Frontal cortex (tissue), 4 donors: Measurements from ENCODE around the gene CD83. TPM values are rescaled to one million over a fixed set of nuclear protein-coding genes. Genes with fewer than 3 reads are reported as not detected.

Source experiments
- DNase-seq, 2 donors: peaks; one replicate each; pipeline ENCODE4 v3.0.0; 2012; ENCODE audit warnings: low spot score in 2 of 2
- FAIRE-seq: peaks from 2 replicates; lab custom pipeline; 2012; peaks lifted over from hg19 to GRCh38; lab: Jason Lieb, UNC
- total RNA-seq: library from RNA; depleted of rRNA; stranded (reverse); fragments of >200 nt; gene quantifications from one replicate; pipeline ENCODE4 v1.2.3, GENCODE V29; 2014
- donor health status: control.
- donor health status: control.
- donor health status: control.

The CD83 gene
- total RNA-seq, 1 donor from 2014 or later: 23.6 TPM

GRCh38 chr6:14120546-14120945, 3.0 kb downstream of the CD83 start:
- FAIRE-seq: no peak
- DNase-seq: no peak

DNA sequence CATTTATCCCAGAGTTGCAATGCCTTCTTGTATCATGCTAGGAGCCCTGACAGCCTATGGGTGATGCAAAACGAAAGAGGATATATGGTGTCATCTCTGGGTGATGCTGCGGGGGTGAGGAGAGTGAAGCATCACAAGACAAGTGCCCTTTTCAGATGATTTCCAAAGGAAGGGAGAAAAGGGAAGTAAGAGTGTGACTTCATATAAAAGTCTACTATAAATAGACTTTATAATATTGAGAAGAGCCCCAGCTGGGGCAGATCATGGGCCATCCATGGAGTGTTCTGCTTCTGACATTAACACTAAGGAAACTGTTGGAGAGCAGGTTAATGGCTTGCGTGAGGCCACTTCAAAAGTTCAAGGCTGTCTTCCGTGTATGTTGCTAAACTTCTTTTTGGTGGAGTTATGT, 4.4 kb downstream of the CD83 start:
- DNase-seq: no peak
- FAIRE-seq: no peak

DNA sequence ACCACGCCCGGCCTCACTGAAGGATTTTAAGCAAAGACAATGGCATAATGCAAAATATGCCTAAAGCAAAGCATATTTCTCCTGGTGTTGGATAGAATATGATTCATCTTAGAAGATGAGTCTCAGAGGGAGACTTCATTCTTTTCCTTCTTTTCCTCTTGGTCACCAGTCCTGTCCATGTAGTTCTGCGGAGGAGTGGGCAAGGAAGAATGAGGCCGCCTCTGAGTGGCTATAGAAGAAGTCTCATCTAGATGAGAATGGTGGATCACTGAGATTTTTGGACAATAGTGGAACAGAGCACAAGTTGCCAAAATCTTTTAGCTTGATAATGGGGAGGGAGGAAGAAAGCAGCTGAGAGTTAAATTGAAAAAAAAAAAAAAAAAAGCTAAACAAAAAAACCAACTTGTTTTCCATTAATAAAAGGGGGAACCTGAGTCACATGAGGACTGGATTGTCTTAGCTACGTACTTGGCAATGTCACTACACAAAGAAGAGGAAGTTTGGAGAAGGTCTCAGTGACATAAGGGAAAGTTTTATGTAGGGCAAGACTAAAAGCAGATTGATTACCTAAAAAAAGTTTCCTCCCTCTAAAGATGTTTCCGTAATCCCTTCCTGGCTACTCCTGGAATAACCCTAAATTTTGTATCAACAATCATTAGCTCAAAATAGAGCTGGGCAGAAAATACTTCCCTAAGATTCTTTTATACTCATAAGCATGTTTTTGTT, 6.0 kb downstream of the CD83 start:
- no peak for FAIRE-seq
- no peak for DNase-seq

GRCh38 chr6:14125346-14125745, 7.8 kb downstream of the CD83 start:
- no peak for FAIRE-seq
- DNase-seq: no peak

- DNase-seq (no peak), FAIRE-seq (no peak)
Observed at GRCh38 chr6:14126191-14126590, 8.6 kb downstream of the CD83 start.

- DNase-seq (no peak), FAIRE-seq (no peak)
Observed at GRCh38 chr6:14127611-14128010, 10.0 kb downstream of the CD83 start.

GRCh38 chr6:14128012-14128411, 10.4 kb downstream of the CD83 start:
- FAIRE-seq: no peak
- DNase-seq: no peak

DNA sequence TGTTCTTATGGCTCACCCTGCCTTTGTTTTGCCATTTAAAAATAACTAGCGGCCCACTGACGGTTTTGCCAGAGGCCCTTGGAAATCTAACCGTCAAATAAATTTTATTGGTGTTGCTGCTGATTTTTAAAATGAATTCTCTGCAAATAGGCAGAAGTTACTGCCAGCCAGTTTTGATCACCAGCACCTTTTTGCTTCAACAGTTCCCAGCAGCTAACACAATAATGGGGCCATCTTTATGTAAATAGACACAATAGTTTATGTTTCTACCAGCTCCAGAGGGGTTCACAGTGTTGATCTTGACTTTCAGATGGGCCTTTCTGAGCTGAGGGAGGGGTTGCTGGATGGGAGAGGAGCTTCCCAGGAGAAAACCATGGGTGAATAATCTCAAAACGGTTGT, 11.2 kb downstream of the CD83 start:
- no peak for FAIRE-seq
- DNase-seq: no peak

GRCh38 chr6:14129575-14129974, 12.0 kb downstream of the CD83 start:
- FAIRE-seq (no peak), DNase-seq (peak in 1 of 2 donors; percentile 56)

DNA sequence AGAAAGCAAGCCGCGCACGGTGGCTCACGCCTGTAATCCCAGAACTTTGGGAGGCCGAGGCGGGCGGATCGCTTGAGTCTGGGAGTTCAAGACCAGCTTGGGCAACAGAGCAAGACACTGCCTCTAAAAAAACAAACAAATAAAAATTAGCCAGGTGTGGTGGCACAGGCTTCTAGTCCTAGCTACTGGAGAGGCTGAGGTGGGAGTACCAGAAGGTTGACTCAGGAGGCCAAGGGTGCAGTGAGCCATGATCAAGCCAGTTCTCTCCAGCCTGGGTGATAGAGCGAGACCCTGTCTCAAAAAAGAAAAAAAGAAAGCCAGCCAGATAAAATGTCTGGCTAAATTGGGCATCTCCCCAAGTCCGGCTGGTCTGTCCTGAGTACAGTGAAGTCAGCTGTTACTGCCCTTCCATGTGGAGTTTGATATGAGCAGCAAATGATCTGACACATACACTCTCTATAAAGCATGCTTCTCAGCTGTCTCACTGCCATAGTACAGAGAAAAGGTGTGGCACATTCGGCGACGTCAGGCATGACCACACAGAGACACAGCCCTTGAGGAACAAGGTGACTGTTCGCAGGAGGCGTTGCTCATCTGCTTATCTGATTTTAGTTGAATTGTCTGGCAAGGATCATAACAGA, 13.0 kb downstream of the CD83 start:
- no peak for DNase-seq
- FAIRE-seq: no peak

DNA sequence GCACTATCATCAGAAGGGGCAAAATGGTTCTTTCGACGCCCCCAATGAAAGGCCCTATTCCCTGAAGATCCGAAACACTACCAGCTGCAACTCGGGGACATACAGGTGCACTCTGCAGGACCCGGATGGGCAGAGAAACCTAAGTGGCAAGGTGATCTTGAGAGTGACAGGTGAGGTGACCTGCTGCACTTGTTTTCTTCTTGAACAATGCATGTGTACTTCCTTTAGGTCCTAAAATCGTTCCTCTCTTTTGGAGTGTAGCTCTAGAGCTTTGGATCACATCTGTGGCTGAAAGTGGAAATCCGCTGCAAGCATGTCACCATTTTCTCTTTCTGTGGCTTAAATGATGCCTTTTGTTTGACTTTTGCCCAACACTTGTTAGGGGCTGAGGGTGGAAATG, 14.0 kb downstream of the CD83 start:
- FAIRE-seq (no peak), DNase-seq (no peak)

DNA sequence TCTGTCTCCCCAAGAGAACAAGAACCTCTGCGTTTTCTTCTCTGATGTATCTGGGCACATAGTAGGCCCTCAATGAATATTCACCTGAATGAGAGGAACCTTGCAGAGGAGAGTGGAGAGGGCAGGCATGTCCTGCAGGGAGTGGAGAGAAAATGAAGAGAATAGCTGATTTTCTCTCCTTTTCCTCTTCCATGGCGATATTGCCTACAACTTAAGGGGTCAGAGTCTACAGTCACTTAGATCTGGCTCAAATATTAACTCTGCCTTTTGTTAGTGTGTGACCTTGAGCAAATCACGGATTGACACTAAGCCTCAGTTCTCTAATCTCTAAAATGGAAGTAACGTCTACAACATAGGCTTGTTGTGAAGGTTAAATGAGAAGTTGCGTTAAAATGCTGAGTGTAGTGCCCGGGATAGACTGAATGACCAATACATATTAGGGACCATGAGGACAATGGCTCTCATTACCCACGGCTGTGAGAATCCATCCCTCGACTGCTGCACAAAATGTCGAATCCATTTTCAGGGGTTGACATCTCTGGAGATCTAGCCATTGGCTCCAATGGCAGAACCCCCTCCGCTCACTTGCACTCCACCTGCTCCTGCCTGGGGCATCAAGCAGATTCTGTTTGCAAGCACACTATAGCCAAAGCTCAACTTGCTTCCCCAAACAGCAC, 14.8 kb downstream of the CD83 start:
- no peak for FAIRE-seq

GRCh38 chr6:14132921-14133275, 15.3 kb downstream of the CD83 start:
- no peak for FAIRE-seq
- DNase-seq: no peak

More for the DNA sequence above, 14.8 kb downstream of the CD83 start:
- no peak for DNase-seq

DNA sequence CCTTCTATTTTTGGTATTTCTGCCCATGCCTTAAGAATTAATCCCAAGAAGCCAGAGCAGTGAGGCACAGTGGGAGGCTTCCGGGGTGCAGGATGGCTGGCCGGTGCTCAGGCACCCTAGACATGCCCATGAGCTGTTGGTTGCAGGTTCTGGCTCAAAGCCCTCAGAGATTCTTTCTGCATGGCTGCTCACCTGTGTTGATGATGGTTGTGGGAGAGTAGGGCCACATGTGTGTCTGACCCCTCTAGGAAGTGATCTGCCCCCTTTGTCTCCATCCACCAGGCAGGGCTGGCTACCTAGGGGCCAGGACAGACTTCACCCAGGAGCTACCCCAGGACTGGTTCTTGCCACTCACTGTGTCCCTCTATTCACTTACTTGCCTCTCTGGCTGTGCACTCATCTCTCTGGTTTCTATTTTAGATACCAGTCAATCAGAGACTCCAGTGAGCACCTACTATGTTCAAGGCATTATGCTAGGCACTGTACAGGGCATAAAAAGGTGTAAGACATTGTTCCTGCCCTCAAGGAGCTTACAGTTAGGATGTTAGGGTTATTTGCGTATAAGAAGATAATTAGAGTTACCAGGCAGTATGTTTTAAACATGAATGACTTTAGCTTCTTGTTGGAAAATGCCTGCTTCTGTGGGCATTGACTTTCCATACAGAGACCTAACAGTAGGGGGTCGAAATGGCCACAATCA, 16.8 kb downstream of the CD83 start:
- FAIRE-seq (no peak), DNase-seq (no peak)

DNA sequence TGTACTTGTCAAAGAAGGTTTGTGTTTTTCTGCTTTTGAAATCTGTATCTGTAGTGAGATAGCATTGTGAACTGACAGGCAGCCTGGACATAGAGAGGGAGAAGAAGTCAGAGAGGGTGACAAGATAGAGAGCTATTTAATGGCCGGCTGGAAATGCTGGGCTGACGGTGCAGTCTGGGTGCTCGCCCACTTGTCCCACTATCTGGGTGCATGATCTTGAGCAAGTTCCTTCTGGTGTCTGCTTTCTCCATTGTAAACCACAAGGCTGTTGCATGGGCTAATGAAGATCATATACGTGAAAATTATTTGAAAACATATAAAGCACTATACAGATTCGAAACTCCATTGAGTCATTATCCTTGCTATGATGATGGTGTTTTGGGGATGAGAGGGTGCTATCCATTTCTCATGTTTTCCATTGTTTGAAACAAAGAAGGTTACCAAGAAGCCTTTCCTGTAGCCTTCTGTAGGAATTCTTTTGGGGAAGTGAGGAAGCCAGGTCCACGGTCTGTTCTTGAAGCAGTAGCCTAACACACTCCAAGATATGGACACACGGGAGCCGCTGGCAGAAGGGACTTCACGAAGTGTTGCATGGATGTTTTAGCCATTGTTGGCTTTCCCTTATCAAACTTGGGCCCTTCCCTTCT, 18.4 kb downstream of the CD83 start:
- FAIRE-seq (no peak), DNase-seq (no peak)

- DNase-seq (no peak), FAIRE-seq (no peak)
Observed at GRCh38 chr6:14138701-14139215, 21.2 kb downstream of the CD83 start.

DNA sequence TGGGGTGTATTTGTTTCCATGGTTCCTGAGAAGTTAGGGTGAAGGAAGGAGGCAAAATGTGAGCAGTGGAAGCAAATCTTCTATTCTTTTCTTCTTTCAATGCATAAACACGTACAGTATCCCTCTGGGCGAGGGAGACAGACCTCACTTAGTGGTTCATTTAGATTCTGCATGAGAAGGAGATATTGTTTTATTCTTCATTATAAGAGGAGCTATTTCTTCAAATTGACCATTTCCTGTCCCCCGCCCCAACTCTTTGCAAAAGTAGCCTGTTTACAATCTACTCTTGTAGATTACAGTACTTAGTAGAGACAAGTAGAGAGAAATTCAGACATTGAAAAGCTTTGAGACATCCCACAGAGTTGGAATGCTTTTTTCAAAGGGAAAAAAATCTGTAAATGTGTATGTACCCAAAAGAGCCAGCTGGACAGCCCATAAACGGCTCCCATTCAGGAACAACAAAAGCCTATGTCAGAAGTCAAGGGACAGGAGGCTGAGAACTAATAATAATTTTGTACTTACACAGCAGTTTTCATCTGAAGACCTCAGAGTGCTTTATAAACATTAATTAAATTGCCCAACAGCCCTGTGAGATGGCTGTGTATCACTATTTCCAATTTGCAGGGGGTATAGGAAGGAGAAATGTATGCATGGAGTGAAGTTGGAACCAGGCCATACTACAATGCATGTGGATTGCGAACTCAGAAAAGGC, 23.9 kb downstream of the CD83 start:
- FAIRE-seq (no peak), DNase-seq (no peak)

DNA sequence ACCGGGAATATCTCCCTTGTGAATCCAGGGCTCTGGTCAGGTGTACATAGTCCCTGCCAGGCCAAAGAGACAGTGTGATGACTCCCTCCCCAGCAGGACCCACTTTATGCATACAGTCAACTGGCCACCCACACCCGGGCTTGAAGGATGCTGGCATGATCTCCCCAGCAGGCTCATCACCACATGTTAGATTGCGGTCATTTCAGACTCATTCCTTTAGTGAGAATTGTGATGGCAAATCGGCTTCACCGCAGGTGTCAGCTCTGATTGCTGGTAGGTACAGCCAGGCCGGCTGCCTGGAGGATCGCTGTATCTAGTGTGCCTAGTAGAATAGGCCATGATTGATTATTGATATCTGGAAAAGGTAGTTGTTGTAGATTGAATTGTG, 24.5 kb downstream of the CD83 start:
- no peak for FAIRE-seq
- no peak for DNase-seq

DNA sequence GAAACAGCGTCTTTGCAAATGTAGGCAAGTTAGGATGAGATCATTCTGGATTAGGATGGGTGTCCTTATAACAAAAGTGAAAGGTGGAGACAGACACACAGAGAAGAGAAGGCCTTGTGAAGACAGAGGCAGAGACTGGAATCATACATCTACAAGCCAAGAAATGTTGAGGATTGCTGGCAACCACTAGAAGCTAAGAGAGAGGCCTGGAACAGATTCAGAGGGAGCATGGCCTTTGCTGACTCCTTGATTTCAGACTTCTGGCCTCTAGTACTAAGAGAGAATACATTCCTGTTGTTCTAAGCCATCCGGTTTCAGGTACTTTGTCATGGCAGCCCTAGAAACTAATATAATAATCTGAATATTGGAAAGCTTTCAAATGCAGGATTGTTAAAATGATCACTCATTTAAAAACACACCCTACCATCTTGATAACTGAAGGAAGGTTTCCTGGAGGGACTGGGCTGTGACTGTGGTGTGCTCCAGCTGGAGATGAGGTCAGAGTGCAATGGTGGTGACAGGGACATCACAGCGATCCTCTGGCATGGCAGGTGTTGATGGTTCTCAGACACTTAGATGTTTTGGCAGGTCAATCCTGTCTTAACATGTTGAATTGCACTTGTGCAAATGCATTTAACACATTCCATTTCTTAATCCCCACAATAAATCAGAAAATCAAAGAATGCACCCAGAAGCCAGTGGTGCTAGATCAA, 25.1 kb downstream of the CD83 start:
- no peak for DNase-seq
- FAIRE-seq: no peak
